HG02763 (cell line): Measurements from ENCODE around the gene BCL2L2.

Experiments
- ATAC-seq: cut with Tn5 transposase; IDR thresholded peaks from one replicate; pipeline ENCODE4 v1.9.1; 2021; ENCODE audit warnings: mild to moderate bottlenecking, moderate library complexity; ENCODE audit not compliant: unreplicated experiment

Gene BCL2L2

DNA sequence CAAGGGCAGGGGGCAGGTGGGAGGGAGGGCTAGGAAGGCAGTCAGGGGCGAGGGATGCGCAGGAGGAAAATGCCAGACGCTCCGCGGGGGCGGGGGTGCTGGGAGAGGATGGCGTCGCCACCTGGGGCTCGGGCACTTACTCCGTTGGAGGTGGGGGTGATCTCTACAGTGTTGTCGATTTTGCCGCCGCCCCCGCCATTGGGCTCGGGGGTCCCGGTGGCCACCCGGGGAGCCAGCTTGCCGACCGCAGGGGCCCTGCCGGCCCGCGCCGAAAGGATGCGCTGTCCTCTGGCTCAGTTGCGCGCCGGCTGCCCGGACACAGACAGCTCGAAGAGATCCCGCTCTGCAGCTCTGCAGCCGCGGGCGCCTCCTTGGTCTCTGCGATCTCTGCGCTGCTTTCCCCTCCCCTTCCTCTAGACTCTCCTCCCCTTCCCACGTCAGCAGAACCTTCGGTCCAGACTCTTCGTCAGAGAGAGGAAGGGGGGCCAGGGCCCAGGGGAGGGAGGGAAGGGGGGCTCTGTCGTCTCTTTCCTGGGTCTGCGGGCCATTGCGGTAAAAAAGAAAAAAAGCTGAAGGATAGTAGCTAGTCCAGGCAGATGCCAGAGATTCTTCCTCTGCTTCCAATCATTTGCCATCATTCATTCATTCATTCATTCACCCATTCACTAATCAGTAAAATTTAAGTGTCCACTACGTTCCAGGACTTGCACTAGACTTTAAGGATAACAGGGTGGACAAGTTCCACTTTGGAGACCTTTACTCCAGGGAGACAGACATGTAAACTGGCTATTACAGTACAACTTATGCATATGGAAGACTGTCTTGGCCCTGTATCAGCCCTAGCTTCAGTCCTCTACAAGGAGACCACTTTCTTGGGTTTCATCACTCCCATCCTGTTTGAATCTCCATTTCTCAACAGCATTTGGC is 46.1 kb downstream of the BCL2L2 start, which contains the start of gene SLC22A17:
Gene SLC22A17, minus strand, starts transcription at position 382 of the 927 bp plus-strand sequence.
- ATAC-seq = no peak

DNA sequence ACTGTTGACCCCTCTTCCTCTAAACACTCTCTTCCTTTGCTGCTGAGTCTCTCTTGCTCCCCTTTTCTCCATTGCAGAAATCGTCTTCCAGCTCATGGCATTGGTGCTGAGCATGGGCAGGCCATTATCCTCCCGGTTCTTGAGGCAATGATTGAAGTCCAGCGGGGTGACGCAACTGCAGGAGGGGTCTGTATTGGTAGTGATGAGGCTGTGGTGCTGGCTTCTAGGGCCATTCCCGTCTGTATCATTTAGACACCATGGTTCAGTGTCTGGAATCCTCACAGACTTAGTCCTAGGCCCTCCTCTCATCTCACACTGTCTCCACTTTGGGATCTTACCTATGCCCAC is 46.8 kb downstream of the BCL2L2 start:
- ATAC-seq = no peak

DNA sequence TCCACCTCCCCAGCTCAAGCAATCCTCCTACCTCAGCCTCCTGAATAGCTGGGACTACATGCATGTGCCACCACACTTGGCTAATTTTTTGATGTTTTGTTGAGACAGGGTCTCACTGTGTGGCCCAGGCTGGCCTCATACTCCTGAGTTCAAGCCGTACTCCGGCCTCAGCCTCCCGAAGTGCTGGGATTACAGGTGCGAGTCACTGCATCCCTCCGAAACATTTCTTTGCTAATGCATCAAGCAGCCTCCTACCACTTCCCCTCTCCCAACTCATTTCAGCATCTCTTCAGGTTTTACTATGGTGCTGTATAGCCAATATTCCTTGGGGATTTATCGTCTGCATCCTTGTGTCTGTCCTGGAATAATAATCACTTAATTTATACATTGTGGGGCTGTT is 48.4 kb downstream of the BCL2L2 start:
- ATAC-seq = no peak

- no peak for ATAC-seq
These were observed 49.3 kb downstream of the BCL2L2 start for GRCh38 chr14:23355871-23356435.

DNA sequence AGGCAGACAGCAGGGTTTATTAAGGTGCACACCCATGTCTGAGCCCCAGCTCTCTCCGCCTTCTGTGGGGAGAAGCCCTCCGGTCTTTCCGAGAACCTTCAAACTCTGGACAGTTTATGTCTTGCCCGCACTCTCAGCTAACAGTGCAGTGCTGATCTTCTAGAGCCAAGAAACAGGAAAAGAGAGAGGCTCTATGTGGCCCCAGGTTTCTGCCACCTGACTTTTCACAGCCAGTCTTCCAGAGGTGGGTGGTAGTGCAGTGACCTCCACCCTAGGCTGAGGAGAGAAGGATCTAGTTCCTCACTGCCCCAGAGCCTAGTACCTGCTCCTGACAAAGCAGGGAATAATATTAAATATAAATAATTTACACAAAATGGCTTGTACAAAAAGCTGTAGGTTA is 50.0 kb downstream of the BCL2L2 start:
- ATAC-seq = no peak

DNA sequence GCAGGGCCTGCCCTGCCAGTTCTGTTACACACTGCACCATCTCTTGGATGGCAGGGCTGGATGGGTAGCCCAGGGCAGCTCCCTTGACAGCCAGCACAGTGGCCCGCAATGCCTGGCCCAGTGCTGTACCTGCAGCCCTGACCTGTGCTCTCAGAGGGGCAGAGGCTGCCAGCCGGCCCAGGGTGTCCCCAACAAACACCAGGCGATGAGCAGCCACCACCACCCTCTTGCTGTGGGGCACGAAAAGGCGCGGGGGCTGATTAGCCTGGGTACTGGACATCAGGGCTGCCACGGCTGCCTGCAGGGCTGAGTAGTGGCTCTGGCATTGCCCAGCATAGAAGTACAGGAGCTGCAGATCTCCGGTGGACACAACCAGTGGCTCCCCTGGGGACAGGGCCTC is 50.6 kb downstream of the BCL2L2 start:
- no peak for ATAC-seq

GRCh38 chr14:23358042-23358441 is 51.4 kb downstream of the BCL2L2 start:
- no peak for ATAC-seq

GRCh38 chr14:23358553-23359166 is 52.0 kb downstream of the BCL2L2 start:
- no peak for ATAC-seq

DNA sequence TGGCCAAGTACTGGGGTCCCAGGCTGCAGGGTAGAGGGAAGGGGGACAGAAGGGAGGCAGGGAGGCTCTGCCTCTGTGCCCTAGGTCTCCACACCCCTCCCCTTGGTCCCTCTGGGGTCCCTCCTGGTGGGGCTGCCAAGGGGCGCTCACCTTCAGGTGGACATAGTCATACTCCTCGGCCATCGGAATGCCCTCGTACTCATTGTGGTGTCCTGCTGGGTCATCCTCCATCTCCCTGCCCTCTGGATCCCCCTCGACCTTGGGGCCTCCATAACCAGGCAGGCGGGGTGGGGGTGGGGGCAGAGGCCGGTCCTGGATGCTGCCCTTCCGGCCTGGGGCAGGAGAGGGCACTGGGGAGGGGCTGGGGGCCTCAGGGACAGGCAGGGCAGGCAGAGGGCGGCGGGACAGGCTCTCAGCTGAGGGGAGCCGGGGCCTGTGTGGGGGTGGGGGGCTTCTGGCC is 52.6 kb downstream of the BCL2L2 start:
- no peak for ATAC-seq

GRCh38 chr14:23359722-23360447 is 53.3 kb downstream of the BCL2L2 start:
- ATAC-seq = no peak

DNA sequence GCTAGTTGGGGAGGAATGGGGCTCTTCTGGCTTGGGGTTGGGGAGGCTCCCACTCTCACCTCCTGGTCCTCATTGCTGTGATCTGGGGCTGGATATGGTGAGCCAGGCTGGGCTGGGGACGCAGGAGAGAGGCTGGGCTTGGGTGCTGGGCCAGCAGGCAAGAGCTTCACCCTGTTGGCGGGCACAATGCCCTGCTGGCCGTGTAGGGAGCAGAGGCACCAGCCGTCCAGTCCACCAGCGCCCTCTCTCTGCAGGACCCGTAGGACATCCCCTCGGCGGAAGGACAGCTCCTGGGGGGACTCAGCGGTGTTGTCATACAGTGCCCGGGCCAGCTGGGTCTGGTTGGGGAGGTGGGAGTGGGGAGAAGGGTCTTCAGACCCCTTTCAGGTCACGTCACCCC is 53.9 kb downstream of the BCL2L2 start:
- no peak for ATAC-seq

GRCh38 chr14:23361320-23361719 is 54.7 kb downstream of the BCL2L2 start:
- no peak for ATAC-seq
